HG02678 (cell line): Measurements from ENCODE around the gene SMAD2.

Experiments
- ATAC-seq: cut with Tn5 transposase; IDR thresholded peaks from one replicate; pipeline ENCODE4 v1.9.1; 2021; ENCODE audit warnings: mild to moderate bottlenecking, moderate library complexity; ENCODE audit not compliant: unreplicated experiment

Gene SMAD2

DNA sequence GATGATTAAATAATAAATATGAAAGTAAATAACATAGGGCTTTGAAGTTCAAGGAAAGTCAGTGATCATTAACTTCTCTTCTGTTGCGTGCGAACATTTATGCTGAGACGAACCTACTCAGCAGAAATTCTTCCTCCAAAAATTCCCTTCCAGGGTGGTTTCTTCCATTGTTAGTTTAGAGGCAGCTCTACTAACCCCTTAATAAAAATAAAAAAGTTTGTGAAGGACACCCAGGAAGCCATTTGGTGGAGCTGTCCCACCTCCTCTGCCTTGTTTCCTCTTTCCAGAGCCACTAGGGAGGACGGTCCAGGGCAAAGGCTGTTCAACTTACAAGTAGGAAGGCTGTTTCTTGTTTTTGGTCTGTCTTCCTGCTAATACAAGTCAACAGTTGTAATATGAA lies 2.1 kb upstream of the SMAD2 start:
- ATAC-seq, result no peak

DNA sequence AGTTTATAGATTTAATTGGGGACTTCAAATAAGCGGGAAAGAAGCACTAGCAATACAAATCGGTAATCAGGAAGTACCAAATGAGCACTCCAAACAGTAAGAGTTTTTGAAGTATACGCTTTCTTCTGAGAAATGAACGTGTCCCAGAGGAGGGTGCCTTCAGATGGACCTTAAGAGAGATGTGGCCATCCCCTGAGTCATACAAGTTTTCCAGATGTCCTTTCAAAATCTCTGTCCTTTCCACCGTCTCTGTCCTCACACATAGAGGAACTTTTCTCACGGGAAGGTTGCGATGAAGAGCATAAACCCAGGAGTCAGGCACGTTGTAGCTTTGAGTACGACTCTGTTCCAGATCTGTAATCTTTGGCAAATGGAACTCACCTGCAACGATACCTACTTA lies 1.7 kb upstream of the SMAD2 start:
- no peak for ATAC-seq

DNA sequence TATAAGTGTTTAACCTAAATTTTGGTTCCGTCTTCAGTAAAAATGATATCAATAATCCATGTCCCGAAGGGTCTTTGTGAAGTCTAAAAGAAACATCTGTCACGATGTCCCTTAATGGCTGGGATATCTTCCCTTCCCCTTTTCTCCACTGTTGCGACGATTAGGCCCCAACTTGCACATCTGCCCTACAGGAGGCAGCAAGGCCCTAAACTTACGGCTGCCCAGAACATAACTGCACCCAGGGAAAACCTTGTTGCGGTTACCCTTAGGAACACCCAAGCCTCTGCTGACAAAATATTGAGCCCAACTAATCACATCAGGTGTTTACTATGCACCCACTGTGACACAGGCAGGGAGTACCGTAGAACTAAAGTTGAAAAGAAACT lies 1.3 kb upstream of the SMAD2 start:
- no peak for ATAC-seq

DNA sequence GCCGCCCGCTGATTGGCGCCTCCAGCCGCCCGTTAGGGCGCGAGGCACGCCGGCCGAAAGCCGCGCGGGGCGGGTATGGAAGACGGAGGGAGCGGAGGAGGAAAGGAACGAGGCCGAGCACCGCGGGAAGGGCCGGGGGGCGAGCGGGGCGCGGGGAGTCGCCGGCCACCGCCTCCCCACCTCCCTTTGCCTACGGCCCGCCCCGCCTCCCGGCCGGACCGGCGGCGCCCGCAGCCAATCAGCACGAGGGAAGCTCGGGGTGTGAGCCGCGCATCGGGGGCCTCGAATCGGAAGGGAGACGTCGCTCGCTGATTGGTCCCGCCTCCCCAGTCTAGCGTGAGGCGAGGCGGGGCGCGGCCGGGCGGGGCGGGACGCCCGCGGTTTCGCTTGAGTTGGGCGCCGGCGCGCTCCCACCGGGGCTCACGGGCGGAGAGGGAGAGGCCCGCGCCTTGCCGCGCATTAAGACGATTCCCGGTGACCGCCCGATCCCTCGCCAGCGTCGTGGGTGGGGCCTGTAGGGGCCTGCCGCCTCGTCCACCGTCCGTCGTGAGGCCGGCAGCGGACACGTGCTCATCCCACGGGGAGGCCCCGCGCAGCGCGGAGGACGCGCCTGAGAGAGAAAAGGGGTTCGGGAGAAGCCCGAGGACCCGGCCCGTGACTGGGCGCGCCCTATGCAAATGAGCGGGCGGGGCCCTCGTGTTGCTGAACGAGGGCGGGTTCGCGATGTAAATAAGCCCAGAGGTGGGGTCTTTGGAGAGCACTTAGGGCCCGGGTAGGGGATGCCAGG lies 665 bp upstream of the SMAD2 start:
- peak; percentile 84 for ATAC-seq

DNA sequence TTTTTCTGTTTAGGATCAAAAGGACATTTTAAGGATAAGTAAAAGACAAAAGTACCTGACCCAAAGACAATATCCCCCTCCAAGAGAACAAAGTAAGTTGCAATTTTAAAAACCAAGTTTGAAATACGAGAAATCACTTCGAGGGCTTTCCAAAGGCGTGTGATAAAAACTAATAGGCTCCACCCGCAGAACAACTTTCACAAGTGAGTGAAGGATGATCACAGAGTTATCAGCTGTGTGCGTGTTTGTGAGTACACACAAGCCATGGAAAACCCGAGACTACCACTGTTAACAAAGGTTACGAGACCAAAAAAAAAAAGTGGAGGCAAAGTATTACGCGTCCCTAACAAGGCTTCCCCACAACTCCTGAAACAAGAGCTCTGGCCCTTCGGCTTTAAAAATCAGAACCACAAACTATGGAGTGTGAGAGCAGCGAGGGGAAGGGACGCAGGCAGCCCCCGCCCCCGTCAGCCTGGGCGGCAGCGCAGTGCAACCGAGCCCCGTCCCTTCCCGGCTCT lies 719 bp downstream of the SMAD2 start:
- no peak for ATAC-seq

DNA sequence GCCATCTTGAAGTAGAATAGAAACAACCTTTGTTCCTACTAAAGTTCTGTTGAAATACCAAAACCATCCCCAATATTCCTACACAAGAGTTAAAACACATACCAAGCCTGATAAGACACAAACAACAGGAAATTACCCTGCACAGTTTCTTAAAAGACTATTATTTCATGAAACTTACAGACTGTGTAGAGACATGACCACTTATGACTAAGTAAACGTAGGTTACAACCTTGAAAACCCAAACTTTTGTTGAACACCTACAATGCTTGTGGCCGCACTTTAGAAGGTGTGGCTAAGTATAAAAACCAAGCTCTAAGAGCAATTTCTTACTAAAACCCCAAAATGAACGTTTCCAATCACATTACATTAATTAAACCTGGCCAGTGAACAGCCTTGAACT lies 2.0 kb downstream of the SMAD2 start:
- no peak for ATAC-seq

DNA sequence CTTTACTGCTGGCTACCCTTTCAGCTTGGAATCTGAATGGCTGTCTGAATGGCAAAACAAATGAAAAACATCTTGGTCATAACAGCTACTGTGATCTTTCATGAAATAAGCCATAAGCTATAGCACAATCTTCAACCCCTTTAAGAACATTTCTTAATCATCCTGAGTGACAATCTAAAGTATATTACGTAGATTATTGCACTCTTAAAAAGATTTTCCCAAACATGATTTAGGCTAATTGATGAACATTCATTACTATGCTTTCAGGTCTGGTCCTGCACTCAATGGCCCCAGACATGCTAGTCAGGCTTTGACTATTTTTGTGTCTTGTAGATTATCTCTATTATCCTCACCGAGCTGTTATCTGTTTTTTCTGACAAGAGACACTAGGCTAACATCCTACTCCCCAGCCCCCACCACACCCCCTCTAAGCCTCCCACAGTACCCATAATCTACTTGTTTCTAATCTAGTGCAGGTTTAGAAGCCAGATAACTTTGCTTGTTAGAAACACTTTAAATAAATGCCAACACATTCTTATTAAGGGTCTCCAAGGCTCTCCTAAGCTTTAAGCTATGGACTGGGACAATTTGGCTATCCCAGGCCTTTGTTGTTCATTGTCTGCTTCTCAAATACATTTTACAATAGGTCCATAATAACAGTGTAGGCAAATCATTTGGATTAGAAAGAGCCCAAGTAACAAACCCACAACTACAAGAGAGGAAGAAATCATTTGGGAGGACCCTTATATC lies 4.2 kb downstream of the SMAD2 start:
- no peak for ATAC-seq

DNA sequence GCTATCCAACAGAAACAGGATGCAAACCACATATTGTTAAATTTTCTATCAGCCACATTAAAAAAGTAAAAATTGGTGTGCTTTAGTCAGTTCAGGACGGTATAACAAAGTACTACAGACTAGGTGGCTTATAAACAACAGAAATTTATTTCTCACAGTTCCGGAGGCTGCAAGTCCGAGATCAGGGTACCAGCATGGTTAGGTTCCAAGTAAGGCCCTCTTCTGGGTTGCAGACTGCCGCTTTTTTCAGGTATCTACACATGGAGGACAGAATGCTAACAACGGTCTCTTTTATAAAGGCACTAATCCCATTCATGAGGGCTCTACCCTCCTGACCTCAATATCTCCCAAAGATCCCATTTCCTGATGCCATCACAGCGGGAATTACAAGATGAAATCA lies 10.5 kb downstream of the SMAD2 start:
- ATAC-seq, result no peak

DNA sequence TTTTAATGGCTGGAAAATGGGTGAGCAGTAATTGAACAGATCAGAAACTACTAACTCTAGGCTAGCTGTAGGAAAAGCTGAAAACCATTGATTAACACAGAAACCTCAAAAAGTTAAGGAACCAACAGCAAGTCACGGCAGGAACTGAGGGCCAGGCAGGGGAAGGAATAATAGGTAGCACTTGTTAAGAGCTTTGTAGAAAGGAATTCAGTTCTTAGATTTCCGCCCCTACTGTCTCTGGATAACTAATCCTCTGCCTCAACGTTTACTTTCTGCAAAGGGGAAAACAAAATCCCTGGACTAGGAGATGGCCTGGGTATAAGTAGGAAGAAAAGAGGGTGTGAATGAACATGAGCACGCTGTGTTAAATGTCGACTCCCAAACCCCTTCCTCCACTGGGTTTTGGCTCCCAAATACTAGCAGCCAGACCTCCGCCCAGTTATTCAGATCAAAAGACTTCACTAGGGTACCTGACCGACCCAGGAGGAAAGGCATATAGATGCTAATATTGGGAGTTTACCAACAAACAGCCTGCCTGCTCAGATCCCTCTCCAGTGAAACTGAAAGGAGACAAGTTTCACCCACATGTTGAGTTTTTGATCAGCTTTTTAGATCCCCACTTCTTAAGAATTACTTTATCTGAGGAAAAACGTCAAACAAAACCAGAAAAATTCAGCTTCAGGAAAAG lies 12.4 kb downstream of the SMAD2 start:
- ATAC-seq, result peak; percentile 65

DNA sequence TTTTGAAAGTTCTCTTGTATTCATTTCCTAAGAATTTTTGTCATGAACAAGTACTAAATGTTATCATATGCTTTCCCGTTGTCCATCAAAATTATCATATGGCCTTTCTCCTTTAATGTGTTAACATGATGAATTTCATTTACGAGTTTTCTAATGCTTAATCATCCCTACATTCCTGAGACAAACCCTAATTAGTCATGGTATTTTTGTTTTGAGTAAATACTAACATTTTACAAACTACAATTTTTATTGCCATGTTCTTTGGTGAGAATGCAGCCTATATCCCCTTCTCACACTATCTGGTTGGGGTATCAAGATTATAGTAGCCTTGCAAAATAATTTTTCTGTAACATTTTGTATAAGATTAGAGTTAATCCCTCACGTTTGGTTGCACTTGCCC lies 14.5 kb downstream of the SMAD2 start:
- no peak for ATAC-seq

DNA sequence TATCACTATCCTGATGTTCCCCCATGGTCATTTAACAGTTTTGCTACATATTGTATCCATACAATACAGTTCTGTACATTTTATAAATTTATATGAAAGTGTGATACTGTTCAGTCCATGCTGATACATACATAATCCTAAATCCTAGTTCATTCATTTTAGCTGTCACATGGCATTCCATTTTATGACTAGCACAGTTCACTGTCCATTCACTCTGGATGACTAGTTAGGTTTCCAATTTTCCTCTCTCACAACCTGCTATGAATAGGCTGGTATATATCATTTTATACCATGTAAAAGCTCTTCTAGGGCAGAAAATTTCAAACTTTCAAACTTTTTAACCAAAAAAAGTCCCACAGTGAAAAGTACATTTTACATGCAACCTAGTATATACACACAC lies 15.2 kb downstream of the SMAD2 start:
- ATAC-seq, result no peak

DNA sequence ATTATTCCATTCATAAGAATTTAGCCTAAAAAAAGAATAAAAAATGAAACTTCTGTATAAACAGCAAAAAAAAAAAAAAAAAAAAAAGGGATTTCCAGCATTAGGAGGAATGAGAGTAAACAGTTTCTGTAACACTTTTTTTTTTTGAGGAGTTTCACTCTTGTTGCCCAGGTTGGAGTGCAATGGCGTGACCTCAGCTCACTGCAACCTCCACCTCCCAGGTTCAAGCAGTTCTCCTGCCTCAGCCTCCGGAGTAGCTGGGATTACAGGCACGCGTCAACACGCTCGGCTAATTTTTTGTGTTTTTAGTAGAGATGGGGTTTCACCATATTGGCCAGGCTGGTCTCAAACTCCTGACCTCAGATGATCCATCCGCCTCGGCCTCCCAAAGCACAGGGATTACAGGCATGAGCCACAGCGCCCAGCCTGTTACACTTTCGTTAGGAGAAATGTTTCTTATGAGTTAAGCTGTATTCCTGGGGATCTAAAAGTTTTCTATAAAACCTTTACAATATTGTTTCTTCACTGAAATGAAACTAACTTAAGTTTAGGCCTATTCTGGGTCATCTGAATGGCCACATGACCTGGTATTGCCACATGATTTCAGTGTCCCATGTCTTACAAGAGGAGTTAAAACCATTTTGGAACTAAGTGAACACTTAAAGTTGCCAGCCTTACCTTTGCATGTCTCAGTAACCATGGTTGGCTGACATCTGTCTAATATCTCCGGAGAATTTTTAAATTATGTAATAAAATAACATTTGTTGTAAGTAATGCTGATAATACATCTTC lies 17.5 kb downstream of the SMAD2 start:
- no peak for ATAC-seq

DNA sequence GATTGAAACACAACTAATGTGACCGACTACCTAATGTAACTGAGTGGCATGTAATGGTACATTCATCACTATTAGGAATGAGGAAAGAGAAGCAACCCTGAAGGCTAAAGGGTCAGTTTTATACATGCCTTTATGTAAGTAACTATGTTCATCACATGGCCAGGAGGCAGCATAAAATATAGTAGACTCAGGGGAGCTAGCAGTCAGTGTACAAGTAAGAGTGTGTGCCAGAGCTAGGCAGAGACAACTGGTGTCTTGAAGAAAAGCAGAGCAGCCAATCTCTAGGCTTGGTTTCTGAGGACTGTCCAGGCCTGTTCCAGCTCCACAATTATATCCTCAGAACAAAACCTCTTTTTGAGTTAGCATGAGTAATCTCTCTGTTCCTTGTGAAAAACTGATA lies 18.1 kb downstream of the SMAD2 start:
- ATAC-seq, result no peak

DNA sequence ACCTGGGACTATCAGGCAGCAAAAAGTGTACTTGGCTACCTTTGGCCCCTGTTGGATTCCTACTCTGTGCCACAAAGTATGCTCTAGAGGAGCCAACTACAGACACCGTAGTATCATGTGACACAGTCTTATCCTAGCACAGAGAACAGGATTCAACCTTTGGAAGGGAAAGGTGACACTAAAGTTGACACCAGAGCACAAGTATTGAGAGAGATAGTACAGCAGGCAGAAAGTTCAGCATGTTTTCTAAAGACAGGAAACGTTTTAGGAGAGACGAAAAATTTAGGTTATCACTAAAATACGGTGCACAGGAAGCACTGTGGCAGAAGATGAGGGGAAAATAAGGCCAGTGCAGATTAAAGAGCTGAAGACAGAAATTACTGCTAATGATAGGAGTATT lies 18.6 kb downstream of the SMAD2 start:
- no peak for ATAC-seq

DNA sequence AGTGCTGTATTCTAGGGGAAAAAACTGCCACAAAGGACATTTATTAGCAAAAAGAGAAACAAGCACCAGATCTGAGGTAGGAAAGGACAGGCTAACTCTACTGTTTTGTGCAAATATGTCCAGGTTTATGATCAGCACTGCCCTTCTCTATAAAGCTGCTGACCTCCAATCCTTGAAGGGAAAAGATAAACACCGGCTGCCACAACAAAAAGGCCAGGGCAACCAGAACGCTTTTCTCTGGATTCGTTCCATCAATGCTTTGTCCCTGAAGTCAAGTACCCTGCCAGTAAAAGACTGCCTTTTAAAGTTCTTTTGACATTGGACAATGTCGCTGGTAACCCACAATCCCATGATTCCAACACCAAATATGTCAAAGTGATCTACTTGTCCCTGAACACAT lies 21.0 kb downstream of the SMAD2 start:
- no peak for ATAC-seq

DNA sequence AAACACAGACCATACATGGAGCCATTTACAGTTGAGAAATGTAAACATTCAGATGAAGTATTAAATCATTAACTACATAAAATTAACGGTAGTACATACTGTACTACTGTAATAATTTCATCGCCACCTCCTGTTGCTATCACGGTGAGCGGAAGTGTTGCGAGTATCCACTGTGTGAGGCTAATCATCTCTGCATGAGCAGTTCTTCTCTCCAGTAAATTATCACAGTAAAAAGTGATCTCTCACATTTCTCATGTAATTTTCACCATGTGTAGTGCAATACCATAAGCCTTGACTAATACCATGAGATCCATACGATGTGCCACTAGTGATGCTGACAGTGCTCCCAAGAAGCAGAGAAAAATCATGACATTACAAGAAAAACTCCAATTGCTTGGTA lies 21.9 kb downstream of the SMAD2 start:
- ATAC-seq, result no peak

DNA sequence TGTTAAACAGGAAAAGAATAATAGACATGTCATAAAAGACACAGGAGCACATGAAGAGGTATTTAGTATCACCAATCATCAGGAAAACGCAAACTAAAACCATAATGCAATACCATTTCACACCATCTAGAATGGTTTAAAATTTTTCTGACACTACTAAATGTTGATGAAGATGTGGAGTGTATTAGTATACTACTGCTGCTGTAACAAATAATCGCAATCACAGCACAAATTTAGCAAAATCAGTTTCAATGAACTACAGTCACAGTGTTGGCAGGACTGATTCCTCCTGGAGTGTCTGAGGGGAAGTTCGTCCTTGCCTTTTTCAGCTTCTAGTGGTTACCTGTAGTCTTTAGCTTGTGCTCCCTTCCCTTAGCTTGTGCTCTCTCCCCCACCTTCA lies 24.1 kb downstream of the SMAD2 start:
- no peak for ATAC-seq

DNA sequence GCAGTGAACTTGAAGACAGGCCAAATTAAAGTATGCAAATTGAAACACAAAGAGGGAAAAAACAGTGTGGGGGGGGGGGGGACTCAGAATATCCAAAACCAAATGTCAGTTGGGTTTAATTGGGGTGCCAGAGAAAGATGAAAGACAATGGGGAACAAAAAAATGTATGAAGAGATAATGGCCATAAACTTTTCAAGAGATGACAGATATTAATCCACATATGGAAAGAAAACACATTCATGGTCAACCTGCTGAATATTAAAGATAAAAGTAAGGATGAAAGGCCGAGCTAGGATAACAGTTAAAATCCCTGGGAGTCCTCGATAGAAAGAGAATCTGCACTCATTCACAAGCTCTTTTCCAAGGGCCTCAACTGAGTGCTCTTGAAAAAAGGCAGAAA lies 26.6 kb downstream of the SMAD2 start:
- ATAC-seq, result no peak

DNA sequence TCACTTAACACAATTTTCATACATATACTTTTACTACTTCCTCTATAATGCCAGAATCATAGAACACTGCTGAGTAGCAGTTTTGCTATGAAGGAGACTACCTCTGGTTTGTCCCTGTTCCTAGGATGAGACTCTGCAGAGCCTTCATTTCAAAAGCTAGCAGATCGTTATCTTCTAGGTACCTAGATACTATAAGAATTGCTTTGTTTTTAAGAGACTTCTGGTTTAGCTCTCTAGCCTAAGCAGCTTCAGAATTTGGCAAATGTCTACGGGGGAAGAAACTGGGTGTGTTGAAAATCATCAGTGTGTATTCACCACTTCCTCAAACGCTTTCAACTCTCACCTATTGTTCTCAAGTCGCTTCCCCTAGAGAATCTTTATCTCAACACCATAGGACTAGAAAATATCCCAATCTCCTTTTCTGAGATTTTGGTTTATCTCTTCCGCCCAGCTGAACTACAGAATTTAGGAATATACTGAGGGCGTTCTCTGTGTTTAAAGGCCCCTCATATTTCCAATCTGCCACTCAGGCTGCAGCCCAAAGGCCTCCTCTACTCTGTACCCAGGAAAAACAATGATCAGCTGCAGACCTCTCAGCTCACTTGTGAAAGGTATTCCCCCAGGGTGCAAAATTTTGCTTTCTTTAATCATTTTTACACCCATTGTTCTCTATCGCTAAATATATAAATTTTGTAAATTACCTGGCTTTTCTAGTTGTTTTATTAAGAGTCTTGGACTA lies 28.7 kb downstream of the SMAD2 start:
- ATAC-seq, result peak; percentile 95

DNA sequence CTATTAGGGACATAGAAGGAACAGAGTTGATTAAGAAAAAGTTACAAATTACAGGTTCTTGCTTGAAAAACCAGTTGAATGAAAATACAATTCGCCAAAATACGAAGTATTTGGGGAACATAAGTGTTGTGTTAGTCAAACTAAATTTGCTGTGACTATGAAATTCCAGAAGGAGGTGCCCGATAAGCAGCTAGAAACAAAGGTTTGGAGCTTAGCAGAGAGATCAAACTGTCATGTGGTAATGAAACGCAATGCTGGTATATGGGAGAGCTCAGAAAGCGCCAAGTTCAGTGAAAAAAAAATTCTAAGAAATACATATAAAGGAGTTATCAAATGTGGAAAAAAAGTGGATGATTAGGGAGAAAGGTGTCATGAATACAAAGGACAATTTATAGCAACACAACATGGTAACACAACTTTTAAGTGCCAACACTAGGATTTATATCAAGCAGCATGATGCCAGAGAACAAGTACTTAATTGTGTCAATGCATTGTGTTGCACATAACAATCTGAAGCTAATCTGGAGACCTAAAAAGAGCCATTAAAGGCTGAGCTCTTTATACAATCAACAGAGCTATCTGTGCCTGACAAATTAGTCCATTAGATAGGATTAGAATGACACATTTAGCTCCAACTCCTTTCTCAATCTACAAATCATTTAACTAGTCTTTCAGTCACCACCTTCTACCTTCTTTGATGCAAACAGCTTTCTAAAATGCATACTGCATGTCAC lies 31.2 kb downstream of the SMAD2 start:
- ATAC-seq, result no peak
